SK-N-MC (cell line): ENCODE results near the gene GRID2IP.
"Not testable (repeated sequence)": the region's sequence is repeated elsewhere in the genome, so short reads cannot be mapped to it uniquely, and the experiment has no call there.

Experiments used
- DNase-seq: peaks from one replicate; pipeline ENCODE4 v3.0.0-alpha.2; 2011; ENCODE audit warnings: low read depth, low spot score
- H3K27ac ChIP-seq: fragments of 200-600 bp; sonication (generic); 2 replicates; pipeline ENCODE4 v1.5.1; 2016; ENCODE audit warnings: mixed run types
- H3K36me3 ChIP-seq: fragments of 200-600 bp; sonication (generic); 2 replicates; pipeline ENCODE4 v1.6.1; 2017; ENCODE audit warnings: antibody characterized with exemption, low read length, mixed read lengths; ENCODE audit not compliant: insufficient read depth
- H3K4me3 ChIP-seq: fragments of 200-600 bp; sonication (generic); 2 replicates; pipeline ENCODE4 v1.5.1; 2016
- H3K9ac ChIP-seq: fragments of 200-600 bp; sonication (generic); 2 replicates; pipeline ENCODE4 v1.8.0; 2017; ENCODE audit warnings: mixed run types, mixed read lengths; ENCODE audit not compliant: insufficient read length
- H3K9me3 ChIP-seq: fragments of 200-600 bp; sonication (generic); 2 replicates; pipeline ENCODE4 v1.6.1; 2017; ENCODE audit warnings: low read depth, mild to moderate bottlenecking, antibody characterized with exemption, low read length, moderate library complexity, mixed read lengths
- EZH2 ChIP-seq: fragments of 200-600 bp; sonication (generic); IDR thresholded peaks from one replicate; pipeline ENCODE4 v1.6.1; 2017; ENCODE audit warnings: antibody characterized with exemption
- FOXP2 ChIP-seq: optimal IDR thresholded peaks from 2 replicates; pipeline ENCODE3; 2011; ENCODE audit warnings: mild to moderate bottlenecking, moderate library complexity; ENCODE audit not compliant: insufficient read depth; ENCODE audit errors: extremely low read length, control extremely low read depth
- POLR2AphosphoS5 ChIP-seq: IDR thresholded peaks from 2 replicates; pipeline ENCODE4 v1.6.1; 2012; ENCODE audit warnings: mild to moderate bottlenecking, low read depth, low read length, borderline replicate concordance

The GRID2IP gene

DNA sequence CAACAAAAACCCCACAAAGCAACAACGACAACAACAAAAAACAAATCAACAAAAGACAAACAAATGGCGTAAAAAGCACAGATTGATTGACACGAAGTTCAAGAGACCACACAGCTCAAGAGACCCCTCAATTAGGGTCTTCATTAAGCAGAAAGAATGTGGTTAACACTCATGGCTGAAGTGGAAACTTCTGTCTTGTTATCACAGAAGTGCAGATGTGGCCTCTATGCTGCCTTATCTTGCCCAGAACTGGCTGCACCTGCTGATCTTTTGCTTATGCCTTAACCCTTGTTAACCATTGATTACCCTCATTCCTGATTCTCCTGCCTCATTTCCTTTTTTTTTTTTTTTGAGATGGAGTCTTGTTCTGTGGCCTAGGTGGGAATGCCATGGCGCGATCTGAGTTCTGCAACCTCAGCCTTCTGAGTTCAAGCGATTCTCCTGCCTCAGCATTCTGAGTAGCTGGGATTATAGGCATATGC, 100.0 kb downstream of the GRID2IP start:
- Histone ChIP-seq H3K9ac (no peak overlapping the region), H3K4me3 (no peak overlapping the region), H3K9me3 (no peaks in the 10 kb centered on the region), H3K27ac (no peak overlapping the region), H3K36me3 (no peaks in the 10 kb centered on the region)
- DNase-seq, result no peak
- TF ChIP-seq EZH2, result no peak
- no peak for TF ChIP-seq FOXP2
- TF ChIP-seq POLR2AphosphoS5, result no peak

GRCh38 chr7:6450591-6450990, 100.7 kb downstream of the GRID2IP start:
- DNase-seq, H3K9me3 ChIP-seq, H3K27ac ChIP-seq, H3K4me3 ChIP-seq, H3K9ac ChIP-seq, H3K36me3 ChIP-seq: not testable (repeated sequence)

DNA sequence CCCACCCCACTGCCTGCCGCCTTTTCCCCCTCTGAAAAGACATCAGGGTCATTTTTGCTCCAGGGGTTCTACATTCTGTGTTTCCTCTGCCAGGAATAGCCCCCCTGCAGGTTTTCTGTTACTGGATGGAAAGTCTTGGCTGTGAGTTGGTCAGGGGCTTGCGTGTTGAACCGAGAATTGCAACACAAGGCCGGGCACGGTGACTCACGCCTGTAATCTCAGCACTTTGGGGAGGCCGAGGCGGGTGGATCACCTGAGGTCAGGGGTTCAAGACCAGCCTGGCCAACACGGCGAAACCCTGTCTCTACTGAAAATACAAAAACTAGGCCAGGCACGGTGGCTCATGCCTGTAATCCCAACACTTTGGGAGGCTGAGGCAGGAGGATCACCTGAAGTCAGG, 101.4 kb downstream of the GRID2IP start:
- not testable (repeated sequence) for H3K4me3 ChIP-seq, H3K9me3 ChIP-seq, DNase-seq, H3K27ac ChIP-seq, H3K9ac ChIP-seq
- H3K36me3 ChIP-seq, result peaks cover 10% of the 10 kb centered on the region

GRCh38 chr7:6448943-6449543, 102.2 kb downstream of the GRID2IP start:
- Histone ChIP-seq H3K36me3 (peaks cover 19% of the 10 kb centered on the region), H3K9ac (no peak overlapping the region), H3K27ac (no peak overlapping the region), H3K4me3 (peak overlapping the region; percentile 86; the same call in 1 of the 2 replicates), H3K9me3 (no peaks in the 10 kb centered on the region)
- no peak for TF ChIP-seq FOXP2
- no peak for TF ChIP-seq POLR2AphosphoS5
- no peak for TF ChIP-seq EZH2
- no peak for DNase-seq

- DNase-seq, result peak; percentile 62
- TF ChIP-seq EZH2 (no peak), FOXP2 (no peak), POLR2AphosphoS5 (peak; percentile 99)
- peaks cover 28% of the 10 kb centered on the region for H3K36me3 ChIP-seq
- peak within 1 kb of the TSS; percentile 86 for H3K4me3 ChIP-seq
- H3K9ac ChIP-seq, result peak within 1 kb of the TSS; percentile 92
- peak within 1 kb of the TSS; percentile 83; the same call in 1 of the 2 replicates for H3K27ac ChIP-seq
- H3K9me3 ChIP-seq, result no peaks in the 10 kb centered on the region
Observed at GRCh38 chr7:6447581-6448199, 103.6 kb downstream of the GRID2IP start, which contains the start of gene DAGLB. Gene DAGLB, minus strand, starts transcription at chr7:6447954. Its CDS starts 112 bp downstream, at chr7:6447842.
